ENCODE data around the gene SPIRE1.
"Not testable (repeated sequence)": the region's sequence is repeated elsewhere in the genome, so short reads cannot be mapped to it uniquely, and the experiment has no call there.

The SPIRE1 gene

GRCh38 chr18:12574494-12575185 is 83.3 kb downstream of the SPIRE1 start:
- TF ChIP-seq, protein P1, sequence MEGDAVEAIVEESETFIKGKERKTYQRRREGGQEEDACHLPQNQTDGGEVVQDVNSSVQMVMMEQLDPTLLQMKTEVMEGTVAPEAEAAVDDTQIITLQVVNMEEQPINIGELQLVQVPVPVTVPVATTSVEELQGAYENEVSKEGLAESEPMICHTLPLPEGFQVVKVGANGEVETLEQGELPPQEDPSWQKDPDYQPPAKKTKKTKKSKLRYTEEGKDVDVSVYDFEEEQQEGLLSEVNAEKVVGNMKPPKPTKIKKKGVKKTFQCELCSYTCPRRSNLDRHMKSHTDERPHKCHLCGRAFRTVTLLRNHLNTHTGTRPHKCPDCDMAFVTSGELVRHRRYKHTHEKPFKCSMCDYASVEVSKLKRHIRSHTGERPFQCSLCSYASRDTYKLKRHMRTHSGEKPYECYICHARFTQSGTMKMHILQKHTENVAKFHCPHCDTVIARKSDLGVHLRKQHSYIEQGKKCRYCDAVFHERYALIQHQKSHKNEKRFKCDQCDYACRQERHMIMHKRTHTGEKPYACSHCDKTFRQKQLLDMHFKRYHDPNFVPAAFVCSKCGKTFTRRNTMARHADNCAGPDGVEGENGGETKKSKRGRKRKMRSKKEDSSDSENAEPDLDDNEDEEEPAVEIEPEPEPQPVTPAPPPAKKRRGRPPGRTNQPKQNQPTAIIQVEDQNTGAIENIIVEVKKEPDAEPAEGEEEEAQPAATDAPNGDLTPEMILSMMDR (IDR thresholded peaks at IDR 0.05; ENCODE audit: insufficient read depth, low read depth, low read length, missing control alignments), result no peak
- DNase-seq (ENCODE audit: low read depth), result no peak
- no peak overlapping the region for H3K4me3 ChIP-seq (ENCODE audit: low read depth, low read length)

- TF ChIP-seq, protein P1 (IDR thresholded peaks at IDR 0.05; ENCODE audit: insufficient read depth, low read depth, low read length, missing control alignments), result no peak
- no peak overlapping the region for H3K4me3 ChIP-seq (ENCODE audit: low read depth, low read length)
- no peak for DNase-seq (ENCODE audit: low read depth)
These were observed 86.3 kb downstream of the SPIRE1 start for GRCh38 chr18:12571630-12572029.

GRCh38 chr18:12569791-12570190 is 88.1 kb downstream of the SPIRE1 start:
- DNase-seq (ENCODE audit: low read depth), result no peak
- TF ChIP-seq, protein P1 (IDR thresholded peaks at IDR 0.05; ENCODE audit: insufficient read depth, low read depth, low read length, missing control alignments), result no peak
- H3K4me3 ChIP-seq (ENCODE audit: low read depth, low read length), result no peak overlapping the region

DNA sequence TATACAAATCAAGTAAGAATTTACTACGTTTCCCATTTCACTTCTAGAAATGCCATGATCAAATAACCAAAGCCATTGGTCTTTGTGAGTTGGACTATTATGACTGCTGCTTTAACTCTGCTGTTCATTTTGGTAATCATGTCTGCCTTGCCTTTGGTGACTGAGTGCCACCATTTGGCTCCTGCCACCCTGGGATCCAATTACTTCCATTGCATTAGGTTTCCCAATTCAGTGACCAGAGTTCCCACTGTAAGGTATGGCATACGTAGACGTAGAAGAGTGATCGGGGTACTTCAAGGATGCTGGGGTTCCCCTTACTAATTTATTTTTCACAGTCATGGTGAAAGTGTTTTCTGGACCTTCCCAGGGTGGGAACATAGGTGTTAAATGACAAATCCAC is 90.1 kb downstream of the SPIRE1 start:
- H3K4me3 ChIP-seq (ENCODE audit: low read depth, low read length), result no peak overlapping the region
- TF ChIP-seq, protein P1 (IDR thresholded peaks at IDR 0.05; ENCODE audit: insufficient read depth, low read depth, low read length, missing control alignments), result no peak
- DNase-seq (ENCODE audit: low read depth), result no peak

GRCh38 chr18:12564861-12565260 is 93.0 kb downstream of the SPIRE1 start:
- DNase-seq (ENCODE audit: low read depth), result no peak
- TF ChIP-seq, protein P1 (IDR thresholded peaks at IDR 0.05; ENCODE audit: insufficient read depth, low read depth, low read length, missing control alignments), result no peak
- no peak overlapping the region for H3K4me3 ChIP-seq (ENCODE audit: low read depth, low read length)

DNA sequence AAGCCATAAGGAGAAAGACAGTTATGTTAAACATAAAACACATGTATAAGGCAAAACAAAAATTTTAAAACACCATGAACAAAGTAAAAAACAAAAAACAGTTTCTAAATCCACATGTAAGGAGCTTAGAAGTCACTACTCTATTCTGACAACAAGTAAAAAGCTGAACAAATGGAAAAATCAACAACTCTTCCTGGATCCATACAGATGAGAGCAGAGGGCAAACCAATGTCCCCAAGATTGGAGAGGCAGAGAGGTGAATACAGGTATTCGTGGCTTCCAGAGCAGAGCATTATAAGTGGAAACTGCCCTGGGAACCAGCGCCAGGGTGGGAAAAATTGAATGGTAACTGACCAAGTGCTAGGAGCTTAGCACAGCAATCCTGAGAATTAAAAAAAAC is 93.5 kb downstream of the SPIRE1 start:
- no peak for DNase-seq (ENCODE audit: low read depth)
- TF ChIP-seq, protein P1 (IDR thresholded peaks at IDR 0.05; ENCODE audit: insufficient read depth, low read depth, low read length, missing control alignments), result no peak
- no peak overlapping the region for H3K4me3 ChIP-seq (ENCODE audit: low read depth, low read length)

DNA sequence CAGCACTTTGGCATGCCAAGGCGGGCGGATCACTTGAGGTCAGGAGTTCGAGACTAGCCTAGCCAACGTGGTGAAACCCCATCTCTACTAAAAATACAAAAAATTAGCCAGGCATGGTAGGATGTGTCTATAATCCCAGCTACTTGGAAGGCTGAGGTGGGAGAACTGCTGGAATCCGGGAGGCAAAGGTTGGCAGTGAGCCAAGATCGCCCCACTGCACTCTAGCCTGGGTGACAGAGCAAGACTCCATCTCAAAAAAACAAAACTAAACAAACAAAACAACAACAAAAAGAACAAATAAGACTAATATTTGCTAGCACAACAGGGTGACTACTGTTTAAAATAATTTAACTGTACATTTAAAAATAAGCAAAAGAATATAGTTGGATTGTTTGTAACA is 97.3 kb downstream of the SPIRE1 start:
- not testable (repeated sequence) for H3K4me3 ChIP-seq (ENCODE audit: low read depth, low read length); DNase-seq (ENCODE audit: low read depth)

Measured in GM12865 (cell line).